K562 (cell line): ENCODE results near the gene AMIGO1.

ENCODE experiments used
- POLR2A ChIP-seq: fragments of 450-650 bp; conservative IDR thresholded peaks from 2 replicates; pipeline ENCODE4 v1.6.1; 2016
- ZNF780A ChIP-seq: fragments of 250-450 bp; sonication (Bioruptor Pico); IDR thresholded peaks from 2 replicates; pipeline ENCODE4 v1.5.0; 2021; ENCODE audit warnings: mild to moderate bottlenecking
- TF ChIP-seq, protein P1 (sequence below), 3 experiments: IDR thresholded peaks in 2 of 3; conservative IDR thresholded peaks in 1 of 3; 2 replicates each; pipeline ENCODE4 v1.5.1; 2011 to 2012; ENCODE audit warnings: low read length in 3 of 3, mild to moderate bottlenecking in 3 of 3, control low read depth in 2 of 3, improper control_type of control experiment in 1 of 3, inconsistent platforms in 1 of 3, low read depth in 1 of 3, mixed read lengths in 1 of 3, moderate library complexity in 1 of 3; ENCODE audit not compliant: insufficient read depth in 2 of 3
- TF ChIP-seq, protein P2 (sequence below): fragments of 250-450 bp; sonication (Bioruptor Pico); IDR thresholded peaks from 2 replicates; pipeline ENCODE4 v1.8.0; 2021; ENCODE audit warnings: moderate library complexity, mild to moderate bottlenecking, inconsistent platforms

GRCh38 chr1:109457819-109458218 lies 51.7 kb downstream of the AMIGO1 start:
- TF ChIP-seq, protein P1, sequence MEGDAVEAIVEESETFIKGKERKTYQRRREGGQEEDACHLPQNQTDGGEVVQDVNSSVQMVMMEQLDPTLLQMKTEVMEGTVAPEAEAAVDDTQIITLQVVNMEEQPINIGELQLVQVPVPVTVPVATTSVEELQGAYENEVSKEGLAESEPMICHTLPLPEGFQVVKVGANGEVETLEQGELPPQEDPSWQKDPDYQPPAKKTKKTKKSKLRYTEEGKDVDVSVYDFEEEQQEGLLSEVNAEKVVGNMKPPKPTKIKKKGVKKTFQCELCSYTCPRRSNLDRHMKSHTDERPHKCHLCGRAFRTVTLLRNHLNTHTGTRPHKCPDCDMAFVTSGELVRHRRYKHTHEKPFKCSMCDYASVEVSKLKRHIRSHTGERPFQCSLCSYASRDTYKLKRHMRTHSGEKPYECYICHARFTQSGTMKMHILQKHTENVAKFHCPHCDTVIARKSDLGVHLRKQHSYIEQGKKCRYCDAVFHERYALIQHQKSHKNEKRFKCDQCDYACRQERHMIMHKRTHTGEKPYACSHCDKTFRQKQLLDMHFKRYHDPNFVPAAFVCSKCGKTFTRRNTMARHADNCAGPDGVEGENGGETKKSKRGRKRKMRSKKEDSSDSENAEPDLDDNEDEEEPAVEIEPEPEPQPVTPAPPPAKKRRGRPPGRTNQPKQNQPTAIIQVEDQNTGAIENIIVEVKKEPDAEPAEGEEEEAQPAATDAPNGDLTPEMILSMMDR (IDR thresholded peaks at IDR 0.05 in 2 of 3, conservative IDR thresholded peaks at IDR 0.05 in 1 of 3; ENCODE audit: insufficient read depth in 2 of 3, low read depth in 1 of 3, low read length in 3 of 3) = no peak
- no peak for TF ChIP-seq POLR2A
- TF ChIP-seq ZNF780A (CRISPR knock-in tag) = no peak
- TF ChIP-seq, protein P2, sequence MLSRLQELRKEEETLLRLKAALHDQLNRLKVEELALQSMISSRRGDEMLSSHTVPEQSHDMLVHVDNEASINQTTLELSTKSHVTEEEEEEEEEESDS (CRISPR knock-in tag) = no peak
